GM18867 (cell line): ENCODE results near the gene KIF3B.
"Not testable (repeated sequence)": the region's sequence is repeated elsewhere in the genome, so short reads cannot be mapped to it uniquely, and the experiment has no call there.

ENCODE experiments used
- ATAC-seq: cut with Tn5 transposase; IDR thresholded peaks from one replicate; pipeline ENCODE4 v1.9.1; 2021; ENCODE audit warnings: mild to moderate bottlenecking, moderate library complexity; ENCODE audit not compliant: unreplicated experiment

Gene KIF3B

GRCh38 chr20:32382102-32382950 lies 104.9 kb downstream of the KIF3B start:
- no peak for ATAC-seq

DNA sequence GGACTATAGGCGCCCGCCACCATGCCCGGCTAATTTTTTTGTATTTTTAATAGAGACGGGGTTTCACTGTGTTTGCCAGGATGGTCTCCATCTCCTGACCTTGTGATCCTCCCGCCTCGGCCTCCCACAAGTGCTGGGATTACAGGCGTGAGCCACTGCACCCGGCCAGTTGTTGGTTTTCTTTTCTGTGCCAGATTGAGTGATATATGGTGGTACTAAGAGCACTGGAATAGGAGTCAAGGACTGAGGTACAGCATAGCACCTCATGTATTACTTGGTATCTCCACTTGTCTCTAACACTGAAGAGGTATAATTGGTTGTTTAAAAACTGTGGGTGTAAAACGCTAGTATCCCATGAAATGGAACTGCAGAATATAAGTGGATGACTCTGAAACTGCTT lies 106.0 kb downstream of the KIF3B start:
- ATAC-seq, result not testable (repeated sequence)
